Activated T-cell treated with anti-CD3 and anti-CD28 coated beads, Interleukin-2, amount 50 U/mL, for 24 hours (primary cell): Measurements from ENCODE around the gene PCK1.

Experiments
- DNase-seq: peaks from one replicate; pipeline ENCODE4 v3.0.0-alpha.2; 2020
- H3K27ac Mint-ChIP-seq: 2 replicates; pipeline ENCODE4 v1.8.0; 2020; ENCODE audit warnings: mild to moderate bottlenecking, mixed read lengths
- H3K27me3 Mint-ChIP-seq: 2 replicates; pipeline ENCODE4 v1.8.0; 2020; ENCODE audit warnings: mixed read lengths
- H3K36me3 Mint-ChIP-seq: 2 replicates; pipeline ENCODE4 v1.8.0; 2020; ENCODE audit warnings: low read depth, mixed read lengths
- H3K4me1 Mint-ChIP-seq: 2 replicates; pipeline ENCODE4 v1.8.0; 2020; ENCODE audit warnings: low read depth, mixed read lengths
- H3K4me3 Mint-ChIP-seq: 2 replicates; pipeline ENCODE4 v1.8.0; 2020; ENCODE audit warnings: mild to moderate bottlenecking, moderate library complexity, mixed read lengths
- H3K9me3 Mint-ChIP-seq: 2 replicates; pipeline ENCODE4 v1.8.0; 2020; ENCODE audit warnings: mixed read lengths

Gene PCK1

GRCh38 chr20:57573894-57574293 lies 13.0 kb downstream of the PCK1 start:
- DNase-seq: no peak
- Mint-ChIP-seq H3K36me3 (no peaks in the 10 kb centered on the region), H3K27me3 (peaks cover 31% of the 10 kb centered on the region), H3K27ac (no peak overlapping the region), H3K4me3 (no peak overlapping the region), H3K4me1 (no peaks in the 10 kb centered on the region), H3K9me3 (no peaks in the 10 kb centered on the region)

- peaks cover 32% of the 10 kb centered on the region for H3K27me3 Mint-ChIP-seq
- no peaks in the 10 kb centered on the region for H3K4me1 Mint-ChIP-seq
- H3K27ac Mint-ChIP-seq: no peak overlapping the region
- H3K4me3 Mint-ChIP-seq: no peak overlapping the region
- H3K36me3 Mint-ChIP-seq: no peaks in the 10 kb centered on the region
- no peak for DNase-seq
- no peaks in the 10 kb centered on the region for H3K9me3 Mint-ChIP-seq
These were observed 14.0 kb downstream of the PCK1 start for GRCh38 chr20:57574954-57575353.

DNA sequence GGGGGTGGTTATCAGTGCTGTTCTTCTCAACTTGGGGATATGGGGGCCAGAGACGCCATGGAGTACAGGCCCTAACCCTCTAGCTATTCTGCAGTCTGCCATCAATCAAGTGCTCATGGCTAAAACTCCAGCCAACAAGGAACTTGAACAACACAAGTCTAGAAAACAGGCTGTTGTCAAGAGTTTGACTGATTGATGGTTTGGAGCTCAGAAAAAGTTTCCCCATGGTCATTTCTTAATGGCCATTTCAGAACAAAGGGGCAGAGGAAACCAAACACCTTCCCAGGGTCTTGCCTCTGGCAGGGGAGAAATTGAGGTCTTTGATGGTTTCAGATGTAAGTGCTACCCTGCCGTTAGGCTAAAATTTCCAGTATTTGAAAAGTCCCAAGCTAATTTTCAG lies 15.1 kb downstream of the PCK1 start:
- no peaks in the 10 kb centered on the region for H3K4me1 Mint-ChIP-seq
- H3K4me3 Mint-ChIP-seq: no peak overlapping the region
- no peaks in the 10 kb centered on the region for H3K9me3 Mint-ChIP-seq
- H3K27ac Mint-ChIP-seq: no peak overlapping the region
- no peak for DNase-seq
- peaks cover 36% of the 10 kb centered on the region for H3K27me3 Mint-ChIP-seq
- no peaks in the 10 kb centered on the region for H3K36me3 Mint-ChIP-seq

GRCh38 chr20:57576617-57577550 lies 16.0 kb downstream of the PCK1 start:
- H3K36me3 Mint-ChIP-seq: no peaks in the 10 kb centered on the region
- H3K4me1 Mint-ChIP-seq: no peaks in the 10 kb centered on the region
- no peak for DNase-seq
- H3K4me3 Mint-ChIP-seq: no peak overlapping the region
- no peaks in the 10 kb centered on the region for H3K9me3 Mint-ChIP-seq
- H3K27ac Mint-ChIP-seq: no peak overlapping the region
- peaks cover 40% of the 10 kb centered on the region for H3K27me3 Mint-ChIP-seq

- no peaks in the 10 kb centered on the region for H3K4me1 Mint-ChIP-seq
- H3K27ac Mint-ChIP-seq: no peak overlapping the region
- no peaks in the 10 kb centered on the region for H3K9me3 Mint-ChIP-seq
- H3K27me3 Mint-ChIP-seq: peaks cover 50% of the 10 kb centered on the region
- H3K36me3 Mint-ChIP-seq: no peaks in the 10 kb centered on the region
- DNase-seq: no peak
- no peak overlapping the region for H3K4me3 Mint-ChIP-seq
These were observed 17.0 kb downstream of the PCK1 start for GRCh38 chr20:57577679-57578475.

DNA sequence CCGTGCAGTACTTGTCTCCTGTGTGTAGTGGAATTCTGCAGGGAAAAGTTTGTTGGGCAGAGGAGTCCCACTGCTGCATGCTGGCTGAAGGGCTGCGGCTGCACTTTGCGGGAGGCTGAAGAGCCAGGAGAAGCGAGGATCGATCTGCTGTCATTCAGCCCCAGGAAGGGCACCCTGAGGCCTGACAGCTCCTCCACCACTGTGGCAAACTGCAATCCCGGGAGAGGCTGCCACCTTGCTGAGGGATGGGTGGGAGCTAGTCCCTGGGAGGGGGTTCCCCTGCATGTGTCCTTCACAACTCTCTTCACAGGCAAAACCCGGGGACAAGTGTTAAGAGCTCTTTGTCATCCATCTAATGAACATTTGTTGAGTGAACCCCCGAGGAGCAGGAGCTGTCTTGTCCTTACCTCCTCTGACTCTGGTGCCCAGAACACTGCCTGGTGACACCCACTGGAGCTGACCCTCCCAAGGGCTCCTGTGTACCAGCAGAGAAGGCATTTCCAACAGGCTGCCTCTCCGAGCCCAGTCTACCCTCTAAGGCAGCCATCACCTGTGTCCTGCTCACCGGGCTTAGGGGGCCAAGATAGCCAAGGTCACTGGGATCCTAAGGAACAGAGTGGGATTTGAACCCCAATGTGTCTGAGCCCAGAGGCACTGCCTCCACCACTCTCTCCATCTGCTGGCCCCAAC lies 17.7 kb downstream of the PCK1 start:
- Mint-ChIP-seq H3K4me1 (no peaks in the 10 kb centered on the region), H3K27me3 (peaks cover 53% of the 10 kb centered on the region), H3K27ac (no peak overlapping the region), H3K9me3 (no peaks in the 10 kb centered on the region), H3K4me3 (no peak overlapping the region), H3K36me3 (no peaks in the 10 kb centered on the region)
- DNase-seq: no peak

- DNase-seq: no peak
- Mint-ChIP-seq H3K4me1 (no peaks in the 10 kb centered on the region), H3K27ac (no peak overlapping the region), H3K4me3 (no peak overlapping the region), H3K9me3 (no peaks in the 10 kb centered on the region), H3K36me3 (no peaks in the 10 kb centered on the region), H3K27me3 (peaks cover 60% of the 10 kb centered on the region)
These were observed 18.5 kb downstream of the PCK1 start for GRCh38 chr20:57579331-57579897.

GRCh38 chr20:57579898-57580447 lies 19.1 kb downstream of the PCK1 start:
- Mint-ChIP-seq H3K27me3 (peaks cover 65% of the 10 kb centered on the region), H3K36me3 (no peaks in the 10 kb centered on the region), H3K4me3 (no peak overlapping the region), H3K4me1 (no peaks in the 10 kb centered on the region), H3K27ac (no peak overlapping the region), H3K9me3 (no peaks in the 10 kb centered on the region)
- DNase-seq: no peak

GRCh38 chr20:57580478-57581201 lies 19.7 kb downstream of the PCK1 start:
- H3K4me1 Mint-ChIP-seq: no peaks in the 10 kb centered on the region
- no peaks in the 10 kb centered on the region for H3K36me3 Mint-ChIP-seq
- no peaks in the 10 kb centered on the region for H3K9me3 Mint-ChIP-seq
- H3K27me3 Mint-ChIP-seq: peaks cover 72% of the 10 kb centered on the region
- H3K4me3 Mint-ChIP-seq: no peak overlapping the region
- no peak for DNase-seq
- no peak overlapping the region for H3K27ac Mint-ChIP-seq

DNA sequence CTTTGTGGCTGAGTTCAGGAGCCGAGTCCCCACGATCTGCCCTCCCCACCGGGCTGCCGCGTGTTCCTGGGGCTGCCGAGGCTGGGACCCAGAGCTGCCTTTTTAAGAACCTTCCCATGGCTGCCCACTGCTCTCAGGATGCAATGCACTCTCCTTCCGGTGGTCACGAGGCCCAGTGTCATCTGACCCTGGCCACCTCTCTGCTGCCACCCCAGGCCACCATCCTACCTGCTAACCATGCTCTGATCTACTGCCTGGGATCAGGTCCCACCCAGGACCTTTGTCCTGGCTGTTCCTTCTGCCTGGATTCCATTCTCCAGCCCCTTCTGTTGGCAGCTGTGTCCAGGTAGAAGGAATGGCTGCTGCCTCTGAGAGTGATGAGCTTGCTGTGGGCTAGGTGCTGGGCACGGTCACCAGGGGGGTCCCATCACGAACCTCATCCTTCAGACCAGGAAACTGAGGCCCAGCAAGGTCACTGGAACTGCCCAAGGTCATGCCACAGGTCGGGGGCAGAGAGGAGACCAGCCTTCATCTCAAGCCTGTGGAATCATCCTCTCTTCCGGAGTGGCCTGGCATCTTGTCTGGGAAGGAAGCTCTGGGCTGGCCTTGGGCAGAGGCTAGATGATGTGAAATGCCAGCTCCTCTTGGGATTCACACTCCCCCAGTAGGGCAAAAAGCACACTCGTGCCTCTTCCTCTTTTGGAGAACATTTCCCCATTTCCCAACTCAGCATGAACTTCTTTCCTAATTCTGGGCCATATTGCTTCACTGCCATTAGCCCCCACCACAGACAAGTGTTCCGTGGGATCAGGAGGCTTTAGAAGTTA lies 20.5 kb downstream of the PCK1 start:
- no peak for DNase-seq
- Mint-ChIP-seq H3K27me3 (peaks cover 77% of the 10 kb centered on the region), H3K9me3 (no peaks in the 10 kb centered on the region), H3K36me3 (no peaks in the 10 kb centered on the region), H3K4me3 (no peak overlapping the region), H3K4me1 (no peaks in the 10 kb centered on the region), H3K27ac (no peak overlapping the region)

- DNase-seq: no peak
- Mint-ChIP-seq H3K27me3 (peaks cover 77% of the 10 kb centered on the region), H3K4me3 (no peak overlapping the region), H3K36me3 (no peaks in the 10 kb centered on the region), H3K9me3 (no peaks in the 10 kb centered on the region), H3K4me1 (no peaks in the 10 kb centered on the region), H3K27ac (no peak overlapping the region)
These were observed 21.1 kb downstream of the PCK1 start for GRCh38 chr20:57582029-57582378.

DNA sequence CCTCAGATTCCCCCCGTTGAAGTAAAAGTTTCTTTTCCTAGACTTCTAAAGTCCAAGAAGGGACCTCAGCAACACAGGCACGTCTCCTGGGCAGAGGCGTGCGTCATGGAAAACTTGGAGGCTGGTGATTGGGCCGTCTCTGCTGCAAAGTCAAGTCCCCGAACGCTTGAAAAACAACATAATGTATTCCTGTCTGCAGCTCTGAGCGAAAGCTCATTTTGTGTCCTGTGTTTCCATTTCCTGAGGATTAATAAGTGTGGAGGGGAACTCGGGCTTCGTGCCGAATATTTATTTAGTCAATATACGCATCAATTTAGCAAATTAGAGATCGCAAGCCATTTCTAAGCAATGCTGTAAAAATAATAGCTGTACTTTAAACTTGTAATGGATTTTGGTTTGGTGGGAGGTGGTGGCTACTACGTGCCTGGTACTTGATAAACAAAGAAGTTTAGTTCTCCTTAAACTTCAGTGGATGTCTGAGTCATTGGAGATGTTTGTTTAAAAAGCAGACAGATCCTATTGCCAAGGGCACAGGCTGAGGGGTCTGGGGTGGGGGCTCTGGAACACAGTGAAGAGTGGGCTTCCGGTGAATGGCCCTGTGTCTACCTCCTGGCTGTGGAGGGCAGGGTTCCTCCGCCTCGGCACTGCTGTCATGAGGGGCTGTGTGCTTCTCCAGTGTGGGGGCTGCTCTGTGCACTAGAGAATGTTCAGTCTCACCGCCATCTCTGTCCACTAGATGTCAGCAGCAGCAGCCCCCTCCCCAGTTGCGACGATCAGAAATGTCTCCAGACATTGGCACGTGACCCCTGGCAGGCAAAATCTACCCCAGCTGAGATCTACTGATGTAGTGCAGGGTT lies 21.8 kb downstream of the PCK1 start:
- Mint-ChIP-seq H3K4me1 (no peaks in the 10 kb centered on the region), H3K9me3 (no peaks in the 10 kb centered on the region), H3K4me3 (no peak overlapping the region), H3K36me3 (no peaks in the 10 kb centered on the region), H3K27ac (no peak overlapping the region), H3K27me3 (peaks cover 77% of the 10 kb centered on the region)
- no peak for DNase-seq
